ENCODE data around the gene SLC12A7. TPM values are rescaled to one million over a fixed set of nuclear protein-coding genes. Genes with fewer than 3 reads are reported as not detected.
"Not testable (repeated sequence)": the region's sequence is repeated elsewhere in the genome, so short reads cannot be mapped to it uniquely, and the experiment has no call there.

SLC12A7 gene
- total RNA-seq, 1 experiment from 2014 or later: 12.0 TPM

DNA sequence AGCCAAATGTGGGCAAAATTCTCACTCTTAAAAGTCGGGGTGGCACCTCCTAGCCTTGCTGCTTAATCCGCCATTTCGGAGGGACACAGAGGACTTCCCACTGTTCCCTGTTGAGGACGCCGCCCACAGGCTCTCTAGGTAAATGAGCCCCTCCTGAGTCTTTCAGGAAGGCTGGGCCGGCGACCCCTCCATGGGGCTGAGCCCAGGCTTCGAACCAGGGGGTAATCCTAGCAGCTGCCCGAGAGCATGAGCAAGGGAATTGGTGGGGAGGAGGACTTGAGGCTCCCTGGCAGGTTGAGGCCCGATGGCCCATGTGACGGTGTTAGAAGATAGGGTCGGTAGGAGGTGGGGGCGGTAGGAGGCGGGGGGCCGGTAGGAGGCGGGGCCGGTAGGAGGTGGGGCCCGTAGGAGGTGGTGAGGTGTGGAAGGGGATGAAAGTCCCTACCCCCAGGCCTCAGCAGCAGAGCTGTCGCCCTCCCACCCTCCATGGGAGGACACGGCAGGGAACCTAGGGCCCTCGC, 17.1 kb downstream of the SLC12A7 start:
- Histone ChIP-seq H3K36me3 (no peaks in the 10 kb centered on the region), H3K4me3 (no peak overlapping the region), H3K9me3 (replicated peaks) (no peaks in the 10 kb centered on the region), H3K27ac (no peak overlapping the region), H3K4me1 (peaks cover 4% of the 10 kb centered on the region; the same call in 1 of the 2 replicates), H3K27me3 (no peaks in the 10 kb centered on the region)
- DNase-seq: no peak

DNA sequence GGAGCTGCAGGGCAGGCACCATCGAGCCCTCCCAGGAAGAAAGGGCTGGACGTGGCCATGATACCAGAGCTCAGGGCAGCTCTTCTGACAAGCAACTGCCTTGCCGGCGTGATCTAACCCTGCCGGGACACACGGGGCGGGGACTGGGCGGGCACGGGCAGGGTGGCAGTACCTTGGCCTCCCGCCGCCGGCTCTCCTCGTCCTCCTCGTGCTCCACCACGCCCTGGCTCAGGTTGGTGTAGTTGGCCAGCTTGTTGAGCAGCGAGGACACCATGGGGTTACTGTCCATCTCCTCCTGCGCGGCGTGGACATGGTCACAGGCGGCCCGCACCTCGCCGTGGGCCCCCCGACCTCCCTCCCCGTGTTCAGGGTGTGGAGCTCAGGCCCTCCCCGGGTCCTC, 18.5 kb downstream of the SLC12A7 start:
- Histone ChIP-seq H3K27me3 (no peaks in the 10 kb centered on the region), H3K9me3 (replicated peaks) (no peaks in the 10 kb centered on the region), H3K36me3 (no peaks in the 10 kb centered on the region), H3K4me1 (peaks cover 4% of the 10 kb centered on the region; the same call in 1 of the 2 replicates), H3K27ac (no peak overlapping the region), H3K4me3 (no peak overlapping the region)
- no peak for DNase-seq

DNA sequence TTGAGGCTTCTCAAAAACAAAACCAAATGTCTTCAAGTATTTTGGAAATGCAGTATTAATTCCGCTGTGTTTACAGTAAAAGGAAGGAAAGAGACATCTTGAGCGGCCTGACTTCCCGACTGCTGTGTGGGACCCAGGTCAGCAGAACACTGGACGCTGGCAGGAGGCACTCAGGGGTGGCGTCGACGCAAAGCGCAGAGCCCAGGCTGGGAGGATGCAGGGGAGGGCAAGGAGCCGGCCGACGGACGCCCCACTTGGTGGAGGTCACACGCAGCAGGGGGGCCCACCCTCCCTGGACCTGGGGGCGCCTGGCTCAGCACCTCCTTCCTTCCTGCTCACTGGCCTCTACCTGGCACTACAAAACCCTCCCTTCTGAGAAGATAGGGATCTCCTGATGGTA, 19.7 kb downstream of the SLC12A7 start:
- Histone ChIP-seq H3K36me3 (no peaks in the 10 kb centered on the region), H3K4me1 (peaks cover 3% of the 10 kb centered on the region; the same call in 1 of the 2 replicates), H3K4me3 (no peak overlapping the region), H3K9me3 (replicated peaks) (no peaks in the 10 kb centered on the region), H3K27ac (no peak overlapping the region), H3K27me3 (no peaks in the 10 kb centered on the region)
- DNase-seq: no peak

DNA sequence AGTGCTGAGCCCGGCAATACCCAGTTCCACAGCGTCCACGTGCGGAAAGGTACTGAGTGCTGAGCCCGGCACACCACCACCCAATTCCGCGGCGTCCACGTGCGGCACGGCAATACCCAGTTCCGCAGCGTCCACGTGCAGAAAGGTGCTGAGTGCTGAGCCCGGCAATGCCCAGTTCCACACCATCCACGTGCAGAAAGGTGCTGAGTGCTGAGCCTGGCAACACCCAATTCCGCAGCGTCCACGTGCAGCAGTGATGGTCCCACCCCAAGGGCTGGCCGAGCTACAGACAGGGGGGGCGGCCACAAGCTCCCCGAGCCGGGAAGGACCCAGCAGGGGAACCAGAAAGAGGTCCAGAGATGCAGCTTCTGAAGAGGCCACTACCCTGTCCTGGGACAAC, 20.2 kb downstream of the SLC12A7 start:
- no peak for DNase-seq
- H3K27ac ChIP-seq: no peak overlapping the region
- H3K4me3 ChIP-seq: no peak overlapping the region
- H3K9me3 ChIP-seq (replicated peaks): no peaks in the 10 kb centered on the region
- no peaks in the 10 kb centered on the region for H3K4me1 ChIP-seq
- no peaks in the 10 kb centered on the region for H3K27me3 ChIP-seq
- no peaks in the 10 kb centered on the region for H3K36me3 ChIP-seq

DNA sequence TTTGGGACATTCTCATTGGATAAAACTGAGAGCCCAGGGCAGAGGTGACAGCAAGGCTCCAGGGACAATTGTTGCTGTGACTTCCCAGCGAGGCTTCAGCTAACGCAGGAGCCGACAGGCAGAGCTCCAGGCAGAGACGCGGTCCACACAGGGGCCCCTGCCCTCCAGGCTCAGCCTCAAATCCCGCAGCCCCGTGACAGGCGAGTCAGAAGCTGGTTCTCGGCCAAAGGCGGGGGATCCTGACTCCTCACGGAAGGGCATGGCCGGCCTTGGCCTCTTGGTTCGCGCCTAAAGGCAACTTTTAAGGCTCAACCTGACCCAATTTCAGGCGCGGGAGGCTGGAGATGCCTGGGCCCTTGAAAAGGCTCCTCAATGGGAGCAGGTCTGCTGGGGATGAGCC, 21.3 kb downstream of the SLC12A7 start:
- H3K9me3 ChIP-seq (replicated peaks): no peaks in the 10 kb centered on the region
- DNase-seq: no peak
- no peak overlapping the region for H3K4me3 ChIP-seq
- no peaks in the 10 kb centered on the region for H3K27me3 ChIP-seq
- H3K4me1 ChIP-seq: no peaks in the 10 kb centered on the region
- H3K27ac ChIP-seq: no peak overlapping the region
- H3K36me3 ChIP-seq: no peaks in the 10 kb centered on the region

DNA sequence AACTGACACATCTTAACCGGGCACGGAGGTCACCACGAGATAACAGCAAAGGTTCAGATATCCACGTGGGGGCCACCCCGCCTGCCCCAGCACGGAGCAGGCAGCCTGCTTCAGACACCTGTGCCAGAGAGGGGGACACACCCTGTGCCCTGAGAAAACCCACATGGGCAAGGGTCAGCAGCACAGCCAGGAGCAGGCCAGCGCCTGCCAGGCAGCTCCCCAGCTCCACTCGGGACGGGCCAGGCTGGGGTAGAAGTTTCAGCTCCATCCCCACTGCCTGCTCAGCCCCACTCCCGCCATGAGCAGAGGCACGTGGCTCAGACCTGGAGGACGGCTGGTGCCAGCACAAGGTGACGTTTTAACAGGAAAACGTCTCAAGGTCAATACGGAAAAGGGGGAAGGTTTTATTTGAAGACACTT, 22.2 kb downstream of the SLC12A7 start:
- no peaks in the 10 kb centered on the region for H3K9me3 ChIP-seq (replicated peaks)
- DNase-seq: no peak
- H3K4me1 ChIP-seq: no peaks in the 10 kb centered on the region
- no peak overlapping the region for H3K4me3 ChIP-seq
- no peak overlapping the region for H3K27ac ChIP-seq
- no peaks in the 10 kb centered on the region for H3K36me3 ChIP-seq
- H3K27me3 ChIP-seq: no peaks in the 10 kb centered on the region

DNA sequence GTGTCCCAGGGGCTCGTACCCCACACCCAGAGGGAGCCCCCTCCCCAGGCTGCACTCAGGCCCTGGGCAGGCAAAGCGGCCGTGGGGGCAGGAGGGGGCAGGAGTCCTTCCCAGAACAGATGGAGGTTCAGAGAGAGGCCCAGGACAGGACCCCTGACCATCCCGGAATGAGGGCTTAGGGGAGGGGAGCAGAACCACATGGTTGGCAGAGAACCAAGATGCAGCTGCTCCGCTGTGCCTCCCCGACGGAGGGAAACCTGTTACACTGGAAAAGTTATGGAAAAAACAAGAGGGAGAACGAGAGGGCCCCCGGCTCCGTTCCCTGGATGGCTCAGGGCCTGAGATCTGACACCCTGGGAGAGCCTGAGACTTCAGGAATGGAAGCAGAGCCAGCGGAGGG, 22.7 kb downstream of the SLC12A7 start:
- Histone ChIP-seq H3K4me1 (no peaks in the 10 kb centered on the region), H3K4me3 (no peak overlapping the region), H3K36me3 (no peaks in the 10 kb centered on the region), H3K27ac (no peak overlapping the region), H3K9me3 (replicated peaks) (no peaks in the 10 kb centered on the region), H3K27me3 (no peaks in the 10 kb centered on the region)
- peak; percentile 30 to 51 for DNase-seq

DNA sequence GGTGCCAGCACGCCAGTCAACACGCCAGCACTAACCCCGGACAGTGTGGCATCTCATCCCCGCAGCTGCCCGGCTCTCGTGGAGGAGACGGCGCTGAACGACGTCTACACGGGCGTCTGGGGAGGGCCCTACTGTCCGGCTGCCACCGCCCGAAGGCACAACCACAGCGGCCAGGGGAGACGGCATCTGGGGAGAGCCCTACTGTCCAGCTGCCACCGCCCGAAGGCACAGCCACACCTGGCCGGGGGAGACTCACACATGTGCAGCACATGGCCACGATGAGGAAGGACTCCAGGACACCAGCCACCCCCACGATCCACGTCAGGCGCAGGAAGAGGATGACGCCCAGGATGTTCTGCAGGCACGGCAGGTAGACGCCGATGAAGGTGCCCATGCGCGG, 23.1 kb downstream of the SLC12A7 start:
- no peaks in the 10 kb centered on the region for H3K4me1 ChIP-seq
- H3K4me3 ChIP-seq: no peak overlapping the region
- H3K36me3 ChIP-seq: no peaks in the 10 kb centered on the region
- no peaks in the 10 kb centered on the region for H3K9me3 ChIP-seq (replicated peaks)
- no peak for DNase-seq
- no peak overlapping the region for H3K27ac ChIP-seq
- no peaks in the 10 kb centered on the region for H3K27me3 ChIP-seq

DNA sequence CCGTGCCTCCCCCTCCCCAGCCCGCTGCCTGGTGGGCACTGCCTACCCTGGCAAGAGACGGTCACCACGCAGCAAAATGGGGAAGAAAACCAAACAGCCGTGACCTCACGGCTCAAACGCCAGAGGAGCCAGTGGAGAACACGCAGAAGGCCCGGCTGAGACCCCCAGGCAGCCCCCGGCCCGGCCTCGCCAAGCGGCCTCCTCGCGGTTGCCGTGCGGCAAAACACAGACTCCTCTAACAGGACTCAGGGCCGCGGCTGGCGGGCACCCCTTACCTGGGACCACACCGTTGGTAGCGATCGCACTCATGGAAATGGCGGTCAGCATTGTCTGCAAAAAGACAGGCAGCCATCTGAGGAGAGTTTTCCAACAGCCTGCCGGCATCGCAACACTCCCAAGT, 23.8 kb downstream of the SLC12A7 start:
- H3K9me3 ChIP-seq (replicated peaks): no peaks in the 10 kb centered on the region
- no peak overlapping the region for H3K27ac ChIP-seq
- H3K27me3 ChIP-seq: no peaks in the 10 kb centered on the region
- no peak overlapping the region for H3K4me3 ChIP-seq
- no peak for DNase-seq
- H3K4me1 ChIP-seq: no peaks in the 10 kb centered on the region
- H3K36me3 ChIP-seq: no peaks in the 10 kb centered on the region

DNA sequence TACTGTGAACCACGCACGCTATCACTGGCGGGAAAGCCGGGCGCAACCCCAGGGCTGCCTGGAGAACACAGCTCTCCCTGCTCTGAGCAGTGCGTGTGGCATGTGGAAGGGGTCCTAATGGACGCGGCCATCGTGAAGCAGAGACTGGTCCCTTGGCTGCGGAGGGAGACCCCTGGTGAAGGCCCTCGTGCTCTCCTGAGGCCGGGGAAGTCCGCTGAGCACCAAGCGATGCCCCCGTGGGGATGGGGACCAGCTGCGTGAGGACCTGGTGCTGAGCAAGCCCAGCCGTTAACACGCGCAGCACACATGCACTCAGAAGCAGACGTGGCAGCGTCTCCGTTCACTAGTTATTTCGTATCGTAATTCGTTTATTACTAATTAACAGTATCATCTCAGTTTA, 24.4 kb downstream of the SLC12A7 start:
- Histone ChIP-seq H3K36me3 (no peaks in the 10 kb centered on the region), H3K27me3 (no peaks in the 10 kb centered on the region), H3K4me3 (no peak overlapping the region), H3K27ac (no peak overlapping the region), H3K9me3 (replicated peaks) (no peaks in the 10 kb centered on the region), H3K4me1 (no peaks in the 10 kb centered on the region)
- DNase-seq: no peak

DNA sequence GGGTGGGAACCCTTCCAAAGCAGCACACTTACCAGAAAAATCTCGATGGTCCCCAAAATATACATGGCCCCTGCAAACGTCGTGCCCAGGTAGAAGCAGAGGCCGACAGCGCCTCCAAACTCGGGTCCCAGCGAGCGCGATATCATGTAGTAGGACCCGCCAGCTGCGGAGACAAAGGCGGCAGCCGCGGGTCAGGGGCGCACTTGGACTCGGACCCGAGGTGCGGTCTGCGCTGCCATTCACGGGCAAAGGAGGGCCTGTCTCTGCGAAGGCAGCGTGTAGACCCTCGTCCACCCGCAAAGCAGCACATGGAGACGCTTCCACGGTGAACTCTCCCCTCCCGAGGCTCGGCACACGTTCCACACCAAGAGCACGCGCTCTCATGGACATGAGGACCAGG, 25.0 kb downstream of the SLC12A7 start:
- Histone ChIP-seq H3K4me3 (no peak overlapping the region), H3K4me1 (no peaks in the 10 kb centered on the region), H3K27me3 (no peaks in the 10 kb centered on the region), H3K9me3 (replicated peaks) (no peaks in the 10 kb centered on the region), H3K27ac (no peak overlapping the region), H3K36me3 (no peaks in the 10 kb centered on the region)
- no peak for DNase-seq

DNA sequence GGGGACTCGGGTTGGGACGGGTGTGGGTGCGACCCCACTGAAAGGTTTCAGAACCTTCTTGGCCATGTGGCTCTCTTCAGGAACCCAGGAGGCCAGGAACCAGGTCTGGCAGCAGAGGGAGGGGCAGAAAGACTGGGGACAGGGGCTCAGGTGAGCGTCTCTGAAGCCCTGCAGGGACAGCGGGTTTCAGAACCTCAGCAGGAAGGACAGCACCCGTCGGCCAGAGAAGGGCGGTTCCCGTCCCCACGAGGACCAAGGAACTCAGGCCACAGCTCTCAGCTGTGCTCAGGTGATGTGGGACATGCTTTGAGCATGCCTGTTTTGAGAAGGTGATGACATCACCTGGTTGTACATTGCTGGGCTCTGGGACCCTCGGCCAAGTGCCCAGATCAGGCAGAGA, 25.7 kb downstream of the SLC12A7 start:
- no peak overlapping the region for H3K4me3 ChIP-seq
- DNase-seq: no peak
- no peaks in the 10 kb centered on the region for H3K36me3 ChIP-seq
- H3K4me1 ChIP-seq: no peaks in the 10 kb centered on the region
- H3K27ac ChIP-seq: no peak overlapping the region
- no peaks in the 10 kb centered on the region for H3K27me3 ChIP-seq
- no peaks in the 10 kb centered on the region for H3K9me3 ChIP-seq (replicated peaks)

DNA sequence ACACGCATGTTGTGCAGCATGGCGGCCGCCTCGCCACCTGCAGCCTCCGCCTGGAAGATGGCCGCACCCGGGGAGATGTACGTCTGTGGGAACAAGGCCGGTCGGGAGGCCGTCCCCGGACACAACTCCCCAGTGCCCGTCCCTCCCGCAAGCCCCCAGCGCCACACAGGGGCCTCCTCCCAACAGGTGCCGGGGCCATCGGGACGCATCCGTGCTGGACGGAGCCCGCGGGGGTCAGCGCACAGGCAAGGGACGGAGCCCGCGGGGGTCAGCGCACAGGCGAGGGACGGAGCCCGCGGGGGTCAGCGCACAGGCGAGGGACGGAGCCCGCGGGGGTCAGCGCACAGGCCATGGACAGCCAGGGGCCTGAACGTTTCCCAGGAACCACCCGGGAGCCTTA, 26.5 kb downstream of the SLC12A7 start:
- H3K9me3 ChIP-seq (replicated peaks): no peaks in the 10 kb centered on the region
- H3K27me3 ChIP-seq: no peaks in the 10 kb centered on the region
- no peaks in the 10 kb centered on the region for H3K36me3 ChIP-seq
- H3K4me1 ChIP-seq: no peaks in the 10 kb centered on the region
- no peak overlapping the region for H3K27ac ChIP-seq
- DNase-seq: no peak
- no peak overlapping the region for H3K4me3 ChIP-seq

DNA sequence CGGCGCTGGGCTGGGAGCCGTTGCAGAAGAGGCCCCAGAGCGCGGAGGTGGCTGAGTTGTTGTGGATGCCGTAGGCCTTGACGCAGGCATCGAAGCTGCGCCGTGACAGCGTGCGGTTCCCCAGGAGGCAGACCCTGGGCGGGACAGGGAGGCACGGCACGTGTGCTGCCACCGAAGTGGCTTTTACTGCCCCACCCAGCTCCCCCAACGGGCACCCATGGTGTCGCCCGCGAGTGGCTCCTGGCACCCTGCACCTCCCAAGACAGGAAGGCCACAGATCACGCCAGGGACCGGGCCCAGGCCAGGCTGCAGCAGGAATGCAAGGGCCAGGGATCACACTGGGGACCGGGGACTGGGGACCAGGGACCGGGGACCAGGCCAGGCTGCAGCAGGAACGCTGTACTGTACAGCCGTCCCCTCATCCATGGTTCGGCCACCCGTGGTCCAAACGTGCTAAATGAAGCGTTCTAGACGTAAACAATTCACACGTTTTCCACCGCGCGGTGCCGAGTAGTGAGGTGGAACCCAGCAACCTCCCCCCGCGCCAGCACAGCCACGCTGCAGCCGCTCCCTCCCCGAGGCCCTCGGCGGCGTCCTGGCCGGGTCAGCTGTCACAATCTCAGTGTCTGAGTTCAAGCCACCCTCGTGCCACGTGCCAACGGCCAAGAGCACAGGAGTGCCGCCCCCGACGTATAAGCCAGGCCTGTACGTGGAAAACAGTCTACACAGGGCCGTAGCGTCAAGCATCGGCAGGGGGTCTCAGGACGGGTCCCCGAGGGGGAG, 27.8 kb downstream of the SLC12A7 start:
- Histone ChIP-seq H3K4me1 (no peaks in the 10 kb centered on the region), H3K9me3 (replicated peaks) (no peaks in the 10 kb centered on the region), H3K4me3 (no peak overlapping the region), H3K36me3 (no peaks in the 10 kb centered on the region), H3K27me3 (no peaks in the 10 kb centered on the region), H3K27ac (no peak overlapping the region)
- DNase-seq: no peak

DNA sequence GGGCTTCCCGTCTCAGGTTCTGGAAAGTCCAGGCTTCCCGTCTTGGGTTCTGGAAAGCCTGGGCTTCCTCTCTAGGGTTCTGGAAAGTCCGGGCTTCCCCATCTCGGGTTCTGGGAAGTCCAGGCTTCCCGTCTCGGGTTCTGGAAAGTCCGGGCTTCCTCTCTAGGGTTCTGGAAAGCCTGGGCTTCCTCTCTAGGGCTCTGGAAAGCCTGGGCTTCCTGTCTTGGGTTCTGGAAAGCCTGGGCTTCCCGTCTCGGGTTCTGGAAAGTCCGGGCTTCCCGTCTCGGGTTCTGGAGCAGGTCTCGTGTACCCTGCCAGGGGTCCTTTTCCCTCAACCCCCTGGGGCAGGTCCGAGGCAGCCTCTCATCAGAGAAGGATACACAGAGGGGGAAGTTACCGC, 28.8 kb downstream of the SLC12A7 start:
- not testable (repeated sequence) for H3K9me3 ChIP-seq (replicated peaks); H3K27me3 ChIP-seq; H3K4me3 ChIP-seq; H3K4me1 ChIP-seq; H3K27ac ChIP-seq; DNase-seq; H3K36me3 ChIP-seq

DNA sequence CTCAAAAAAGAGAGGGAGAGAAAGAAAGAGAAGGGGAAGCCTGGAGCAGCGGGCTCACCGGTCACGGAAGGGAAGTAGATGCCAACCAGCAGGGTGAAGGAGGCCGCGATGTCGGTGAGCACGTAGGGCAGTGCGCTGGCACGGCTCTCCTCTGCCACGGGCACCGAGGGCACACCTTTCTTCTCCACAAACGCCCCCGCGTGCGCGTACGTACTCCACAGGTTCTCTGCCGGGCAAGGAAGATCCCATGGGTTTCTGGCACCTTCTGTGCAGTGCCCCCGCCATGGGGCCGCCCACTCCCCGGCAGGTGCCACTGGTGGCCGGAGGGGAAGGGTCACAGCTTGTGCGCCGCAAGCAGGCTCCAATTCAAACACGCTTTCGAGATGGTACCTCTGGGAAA, 30.3 kb downstream of the SLC12A7 start:
- no peaks in the 10 kb centered on the region for H3K4me1 ChIP-seq
- H3K4me3 ChIP-seq: no peak overlapping the region
- no peak for DNase-seq
- H3K27ac ChIP-seq: no peak overlapping the region
- H3K9me3 ChIP-seq (replicated peaks): no peaks in the 10 kb centered on the region
- no peaks in the 10 kb centered on the region for H3K36me3 ChIP-seq
- H3K27me3 ChIP-seq: no peaks in the 10 kb centered on the region

Measured in SJCRH30 (cell line).